Breast epithelium (tissue), 4 donors: ENCODE data around the gene GRIK3. TPM values are rescaled to one million over a fixed set of nuclear protein-coding genes. Genes with fewer than 3 reads are reported as not detected.

Experiments
- DNase-seq, 2 donors: peaks; one replicate each; pipeline ENCODE4 v3.0.0-alpha.2; 2019; ENCODE audit warnings: low spot score in 2 of 2
- H3K27ac ChIP-seq, 2 donors: fragments of 200-600 bp; sonication (generic) in 1 of 2; one replicate each; pipeline ENCODE4 v1.5.1; 2016 to 2019; ENCODE audit warnings: mild to moderate bottlenecking in 1 of 2
- H3K27me3 ChIP-seq, 2 donors: fragments of 200-600 bp; sonication (generic) in 1 of 2; one replicate each; pipeline versions ENCODE4 v1.5.1 to v1.6.0; 2017 to 2019; ENCODE audit warnings: control low read depth in 1 of 2, mild to moderate bottlenecking in 1 of 2
- H3K36me3 ChIP-seq: fragments of 200-600 bp; one replicate; pipeline ENCODE4 v1.5.1; 2019
- H3K4me1 ChIP-seq, 2 donors: fragments of 200-600 bp; sonication (generic); one replicate each; pipeline ENCODE4 v1.5.1; 2016 to 2019; ENCODE audit warnings: control low read depth in 1 of 2
- H3K4me3 ChIP-seq, 3 donors: fragments of 200-600 bp; sonication (generic); 1 replicate in 2 of 3; 2 replicates in 1 of 3; pipeline ENCODE4 v1.5.1; 2016 to 2019; ENCODE audit warnings: mild to moderate bottlenecking in 3 of 3, moderate library complexity in 2 of 3
- H3K9me3 ChIP-seq, 2 donors: fragments of 200-600 bp; sonication (generic) in 1 of 2; one replicate each; pipeline ENCODE4 v1.5.1; 2016 to 2019; ENCODE audit warnings: control low read depth in 1 of 2
- CTCF ChIP-seq, 3 donors: fragments of 450-650 bp; IDR thresholded peaks; one replicate each; pipeline ENCODE4 v1.5.1; 2016 to 2017; ENCODE audit warnings: antibody characterized with exemption in 3 of 3, mild to moderate bottlenecking in 3 of 3, moderate library complexity in 3 of 3
- POLR2A ChIP-seq: fragments of 450-650 bp; IDR thresholded peaks from one replicate; pipeline ENCODE4 v1.6.1; 2016; ENCODE audit warnings: antibody characterized with exemption, mild to moderate bottlenecking, moderate library complexity
- POLR2AphosphoS5 ChIP-seq, 3 donors: sonication (generic); formaldehyde crosslinking; IDR thresholded peaks; one replicate each; pipeline ENCODE4 v1.6.1; 2017; ENCODE audit warnings: antibody characterized with exemption in 3 of 3
- intact Hi-C: fragments of 100-400 bp; cut with DNase I; formaldehyde crosslinking; loops from one replicate; pipeline ENCODE4 v1.15.1; 2023; ENCODE audit warnings: low total_unique reads
- total RNA-seq, 3 donors: library from RNA; depleted of rRNA; stranded (reverse); fragments of >200 nt; gene quantifications; one replicate each; pipeline ENCODE4 v1.1.0, GENCODE V29; 2016

GRIK3 gene
- total RNA-seq, 3 donors from 2014 or later: under 0.01 to 10.0 (median 4.6) TPM

- Histone ChIP-seq H3K4me1 (no peaks in the 10 kb centered on the region), H3K27me3 (no peaks in the 10 kb centered on the region), H3K27ac (no peak overlapping the region), H3K4me3 (no peak overlapping the region), H3K36me3 (no peaks in the 10 kb centered on the region), H3K9me3 (no peaks in the 10 kb centered on the region)
- intact Hi-C loops: no loop called here
- no peak for TF ChIP-seq POLR2AphosphoS5 (IDR thresholded peaks at IDR 0.05)
- no peak for TF ChIP-seq POLR2A
- no peak for DNase-seq
These were observed 43.4 kb downstream of the GRIK3 start for GRCh38 chr1:36990928-36991327.

- Histone ChIP-seq H3K4me1 (no peaks in the 10 kb centered on the region), H3K4me3 (no peak overlapping the region), H3K9me3 (no peaks in the 10 kb centered on the region), H3K27me3 (no peaks in the 10 kb centered on the region), H3K36me3 (no peaks in the 10 kb centered on the region), H3K27ac (peak overlapping the region in 1 of 2 donors; percentile 72)
- DNase-seq: no peak
- intact Hi-C loops: no loop called here
- no peak for TF ChIP-seq POLR2A
- no peak for TF ChIP-seq CTCF (IDR thresholded peaks at IDR 0.05)
- no peak for TF ChIP-seq POLR2AphosphoS5 (IDR thresholded peaks at IDR 0.05)
These were observed 45.1 kb downstream of the GRIK3 start for GRCh38 chr1:36989241-36989640.

GRCh38 chr1:36988741-36989193, 45.5 kb downstream of the GRIK3 start:
- no peaks in the 10 kb centered on the region for H3K27me3 ChIP-seq
- H3K4me1 ChIP-seq: no peaks in the 10 kb centered on the region

GRCh38 chr1:36988321-36988720, 46.0 kb downstream of the GRIK3 start:
- no peak for TF ChIP-seq POLR2A
- no peak for TF ChIP-seq CTCF (IDR thresholded peaks at IDR 0.05)
- no peak for TF ChIP-seq POLR2AphosphoS5 (IDR thresholded peaks at IDR 0.05)
- Histone ChIP-seq H3K36me3 (no peaks in the 10 kb centered on the region), H3K9me3 (no peaks in the 10 kb centered on the region), H3K27me3 (no peaks in the 10 kb centered on the region), H3K27ac (no peak overlapping the region), H3K4me1 (no peaks in the 10 kb centered on the region), H3K4me3 (no peak overlapping the region)
- DNase-seq: no peak
- intact Hi-C loops: no loop called here

More at GRCh38 chr1:36988741-36989193, 45.5 kb downstream of the GRIK3 start:
- H3K9me3 ChIP-seq: no peaks in the 10 kb centered on the region
- peak overlapping the region in 1 of 2 donors; percentile 72 for H3K27ac ChIP-seq
- no peak overlapping the region for H3K4me3 ChIP-seq
- no peak for TF ChIP-seq POLR2AphosphoS5 (IDR thresholded peaks at IDR 0.05)
- no peak for TF ChIP-seq POLR2A
- no peak for TF ChIP-seq CTCF (IDR thresholded peaks at IDR 0.05)
- no peak for DNase-seq
- H3K36me3 ChIP-seq: no peaks in the 10 kb centered on the region
- intact Hi-C loops: no loop called here

- DNase-seq: no peak
- H3K27me3 ChIP-seq: no peaks in the 10 kb centered on the region
- H3K9me3 ChIP-seq: no peaks in the 10 kb centered on the region
- H3K36me3 ChIP-seq: no peaks in the 10 kb centered on the region
- TF ChIP-seq POLR2AphosphoS5 (IDR thresholded peaks at IDR 0.05) (no peak), POLR2A (no peak), CTCF (IDR thresholded peaks at IDR 0.05) (no peak)
- intact Hi-C loops: no loop called here
- no peaks in the 10 kb centered on the region for H3K4me1 ChIP-seq
- no peak overlapping the region for H3K4me3 ChIP-seq
- H3K27ac ChIP-seq: no peak overlapping the region
These were observed 47.0 kb downstream of the GRIK3 start for GRCh38 chr1:36987276-36987675.
